ENCODE results near the gene CLTCL1. TPM values are rescaled to one million over a fixed set of nuclear protein-coding genes. Genes with fewer than 3 reads are reported as not detected.

The CLTCL1 gene
- total and polyA plus RNA-seq, 9 of the 15 experiments (the other 6 are each of a cell fraction or from before 2014, with no cell fraction given): 1.1 to 11.7 (median 5.0) TPM

DNA sequence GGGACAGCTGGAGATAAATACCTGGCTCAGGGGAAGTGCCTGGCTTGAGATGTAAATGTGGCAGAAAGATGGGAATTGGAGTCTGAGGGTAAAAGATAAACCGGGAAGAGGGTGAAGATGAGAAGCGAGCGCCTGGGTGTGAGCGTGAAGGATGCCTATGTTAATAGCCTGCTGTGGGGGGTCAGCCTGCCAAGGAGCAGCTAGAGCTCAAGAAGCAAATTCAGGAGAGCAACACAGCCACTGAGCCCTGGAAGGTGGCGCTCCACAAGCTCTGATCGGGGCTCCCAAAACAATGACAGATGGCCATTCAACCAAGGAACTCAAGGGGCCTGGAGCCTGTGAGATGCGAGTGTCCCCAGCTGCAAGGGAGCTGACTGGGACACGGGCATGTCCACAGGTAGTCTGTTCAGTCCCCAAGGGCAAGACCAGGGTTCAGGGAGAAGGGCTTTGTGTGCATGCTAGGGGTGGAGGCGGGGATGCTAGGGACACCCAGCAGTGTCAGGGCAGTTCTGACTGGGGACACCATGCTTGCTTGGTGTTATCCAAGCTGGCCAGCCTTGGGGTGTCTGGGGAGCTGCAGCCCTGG, 144.2 kb downstream of the CLTCL1 start (continued):
- TF ChIP-seq ZBTB40 (IDR thresholded peaks at IDR 0.05) (no peak), ZBTB40 (CRISPR knock-in tag; IDR thresholded peaks at IDR 0.05) (peak; percentile 30; the same call in 1 of the 2 replicates), MYC (IDR thresholded peaks at IDR 0.05; ENCODE audit: low read depth, low read length) (no peak), MYC (CRISPR knock-in tag; IDR thresholded peaks at IDR 0.05; ENCODE audit: borderline replicate concordance, low read depth) (peak; percentile 23; the same call in 1 of the 2 replicates), RAD21 (CRISPR knock-in tag; conservative IDR thresholded peaks at IDR 0.05 in 1 of 2, IDR thresholded peaks at IDR 0.05 in 1 of 2) (peak in 1 of 2 experiments; percentile 15; a peak in 1 of 4 replicates), ZNF174 (CRISPR knock-in tag; IDR thresholded peaks at IDR 0.05) (no peak), SPI1 (IDR thresholded peaks at IDR 0.05; ENCODE audit: borderline replicate concordance, low read depth, low read length) (0 out of 2 replicates have a peak, but pooled peaks have one; percentile 23), REST (IDR thresholded peaks at IDR 0.05; ENCODE audit: borderline replicate concordance) (no peak), REST (CRISPR knock-in tag; IDR thresholded peaks at IDR 0.05; ENCODE audit: low read depth) (no peak)
